Activated CD4-positive, alpha-beta memory T cell treated with anti-CD3 and anti-CD28 coated beads for 36 hours (primary cell): ENCODE data around the gene AGAP2. TPM values are rescaled to one million over a fixed set of nuclear protein-coding genes. Genes with fewer than 3 reads are reported as not detected.
"Not testable (repeated sequence)": the region's sequence is repeated elsewhere in the genome, so short reads cannot be mapped to it uniquely, and the experiment has no call there.

ENCODE experiments used
- CTCF ChIA-PET: fragments of 350-600 bp; sonication (Branson Sonifier 250); formaldehyde crosslinking; loops from one replicate; lab custom pipeline; 2021; ENCODE audit warnings: antibody characterized with exemption, inconsistent platforms; lab: Charles Lee
- POLR2A ChIA-PET: fragments of 350-600 bp; sonication (Branson Sonifier 250); formaldehyde crosslinking; loops from one replicate; lab custom pipeline; 2021; ENCODE audit warnings: antibody characterized with exemption; lab: Charles Lee
- DNase-seq: peaks from one replicate; pipeline ENCODE4 v3.0.0-alpha.2; 2020
- H3K27ac Mint-ChIP-seq: one replicate; pipeline ENCODE4 v1.8.0; 2021; ENCODE audit warnings: mixed read lengths
- H3K27me3 Mint-ChIP-seq: one replicate; pipeline ENCODE4 v1.8.0; 2021; ENCODE audit warnings: mixed read lengths
- H3K36me3 Mint-ChIP-seq: one replicate; pipeline ENCODE4 v1.8.0; 2021; ENCODE audit warnings: mixed read lengths
- H3K4me1 Mint-ChIP-seq: one replicate; pipeline ENCODE4 v1.8.0; 2021; ENCODE audit warnings: low read depth, mixed read lengths
- H3K4me3 Mint-ChIP-seq: one replicate; pipeline ENCODE4 v1.8.0; 2021; ENCODE audit warnings: mild to moderate bottlenecking, mixed read lengths
- H3K9me3 Mint-ChIP-seq: one replicate; pipeline ENCODE4 v1.8.0; 2021; ENCODE audit warnings: mixed read lengths
- intact Hi-C: fragments of 100-400 bp; cut with micrococcal nuclease; formaldehyde crosslinking; loops from one replicate; pipeline ENCODE4 v1.15.1; 2023
- total RNA-seq, 2 experiments: library from RNA; stranded (reverse); gene quantifications; one replicate each; pipeline ENCODE4 v1.2.3, GENCODE V29; 2021

Gene AGAP2
- total RNA-seq, 2 experiments from 2014 or later = 32.4 to 34.0 TPM

DNA sequence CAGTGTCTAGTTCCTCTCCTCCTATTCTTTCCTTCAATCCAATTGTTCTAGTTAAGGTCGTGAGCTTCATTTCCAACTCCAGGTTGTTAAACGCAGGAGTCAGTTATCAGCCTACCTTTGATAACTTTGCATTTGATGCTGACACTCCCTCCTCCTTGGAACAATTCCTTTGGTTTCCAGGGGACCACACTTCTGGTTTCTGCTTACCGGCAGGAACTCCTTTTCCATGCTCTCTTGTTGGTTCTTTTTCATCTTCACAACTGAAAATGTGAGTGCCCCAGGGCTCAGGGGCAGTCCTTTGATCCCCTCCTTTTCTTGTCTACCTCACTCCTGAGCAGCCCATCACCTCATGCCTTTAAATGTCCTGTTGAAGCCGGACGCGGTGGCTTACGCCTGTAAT is 38.8 kb upstream of the AGAP2 start:
- intact Hi-C loops = no loop called here
- no peak for DNase-seq
- H3K27me3 Mint-ChIP-seq = no peaks in the 10 kb centered on the region
- H3K27ac Mint-ChIP-seq = no peak overlapping the region
- H3K36me3 Mint-ChIP-seq = peaks cover 6% of the 10 kb centered on the region
- ChIA-PET POLR2A (no interaction called here), CTCF (interaction anchor here (1.5 kb wide), 1 partner anchor 18 kb away, joined by 5 read pairs; no protein-coding TSS in a partner anchor)
- no peaks in the 10 kb centered on the region for H3K9me3 Mint-ChIP-seq
- H3K4me1 Mint-ChIP-seq = peaks cover 38% of the 10 kb centered on the region
- H3K4me3 Mint-ChIP-seq = no peak overlapping the region

DNA sequence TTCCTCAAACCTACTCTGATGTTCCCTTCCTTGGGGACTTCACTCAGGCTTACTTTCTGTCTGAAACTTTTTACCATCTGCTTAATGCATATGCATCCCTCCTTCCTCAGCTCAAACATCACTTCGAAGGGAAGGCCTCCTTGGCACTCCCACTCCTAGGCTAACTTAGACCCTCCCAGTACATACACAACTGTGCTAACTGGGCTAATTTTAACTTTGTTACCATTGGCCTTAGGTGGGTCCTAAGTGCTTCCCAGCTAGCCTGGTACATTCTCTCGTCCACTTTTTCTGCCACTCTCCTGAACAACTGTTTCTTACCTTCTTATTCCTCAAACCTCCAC is 37.7 kb upstream of the AGAP2 start:
- ChIA-PET POLR2A (no interaction called here), CTCF (interaction anchor here (1.5 to 2.7 kb wide), 2 partner anchors 17 to 20 kb away, joined by 5 to 11 read pairs; no protein-coding TSS in a partner anchor)
- Mint-ChIP-seq H3K4me3 (no peak overlapping the region), H3K9me3 (no peaks in the 10 kb centered on the region), H3K4me1 (peaks cover 33% of the 10 kb centered on the region), H3K36me3 (peaks cover 10% of the 10 kb centered on the region), H3K27me3 (no peaks in the 10 kb centered on the region), H3K27ac (no peak overlapping the region)
- intact Hi-C loops = no loop called here
- no peak for DNase-seq

- ChIA-PET POLR2A (no interaction called here), CTCF (interaction anchor here (1.5 to 2.7 kb wide), 2 partner anchors 16 to 19 kb away, joined by 5 to 11 read pairs; no protein-coding TSS in a partner anchor)
- Mint-ChIP-seq H3K36me3 (peaks cover 10% of the 10 kb centered on the region), H3K27me3 (no peaks in the 10 kb centered on the region), H3K9me3 (no peaks in the 10 kb centered on the region), H3K4me3 (no peak overlapping the region), H3K4me1 (peaks cover 35% of the 10 kb centered on the region), H3K27ac (no peak overlapping the region)
- no peak for DNase-seq
- intact Hi-C loops = no loop called here
These were observed 37.2 kb upstream of the AGAP2 start for GRCh38 chr12:57775563-57776246.

DNA sequence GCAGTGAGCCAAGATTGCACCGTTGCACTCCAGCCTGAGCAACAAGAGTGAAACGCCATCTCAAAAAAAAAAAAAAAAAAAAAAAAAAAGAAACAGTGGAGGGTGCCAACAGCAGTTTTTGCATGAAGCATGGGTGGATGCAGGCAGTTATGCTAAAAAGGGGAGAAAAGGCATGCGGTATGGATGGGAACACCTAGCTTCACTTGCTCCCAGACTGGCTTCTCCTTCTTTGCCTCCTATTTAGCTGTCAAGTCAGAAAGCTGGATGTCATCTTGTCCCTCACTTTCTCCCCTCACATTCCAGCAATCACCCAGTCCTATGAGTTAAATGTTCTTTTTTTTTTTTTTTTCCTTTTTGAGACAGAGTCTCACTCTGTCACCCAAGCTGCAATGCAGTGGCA is 36.5 kb upstream of the AGAP2 start:
- peaks cover 14% of the 10 kb centered on the region for H3K36me3 Mint-ChIP-seq
- CTCF ChIA-PET = interaction anchor here (1.1 to 2.7 kb wide), 2 partner anchors 8 to 18 kb away, joined by 4 to 11 read pairs; no protein-coding TSS in a partner anchor
- DNase-seq = no peak
- no peaks in the 10 kb centered on the region for H3K9me3 Mint-ChIP-seq
- H3K4me1 Mint-ChIP-seq = peaks cover 34% of the 10 kb centered on the region
- intact Hi-C loops = no loop called here
- POLR2A ChIA-PET = no interaction called here
- no peaks in the 10 kb centered on the region for H3K27me3 Mint-ChIP-seq
- H3K4me3 Mint-ChIP-seq = no peak overlapping the region
- H3K27ac Mint-ChIP-seq = no peak overlapping the region

GRCh38 chr12:57774634-57775033 is 36.1 kb upstream of the AGAP2 start:
- intact Hi-C loops, DNase-seq, H3K27ac Mint-ChIP-seq, POLR2A ChIA-PET, H3K4me3 Mint-ChIP-seq, H3K27me3 Mint-ChIP-seq, H3K9me3 Mint-ChIP-seq: not testable (repeated sequence)
- CTCF ChIA-PET = interaction anchor here (1.1 to 2.7 kb wide), 3 partner anchors 9 to 28 kb away, joined by 3 to 11 read pairs (median 4); no protein-coding TSS in a partner anchor
- Mint-ChIP-seq H3K36me3 (peaks cover 17% of the 10 kb centered on the region), H3K4me1 (peaks cover 31% of the 10 kb centered on the region)

DNA sequence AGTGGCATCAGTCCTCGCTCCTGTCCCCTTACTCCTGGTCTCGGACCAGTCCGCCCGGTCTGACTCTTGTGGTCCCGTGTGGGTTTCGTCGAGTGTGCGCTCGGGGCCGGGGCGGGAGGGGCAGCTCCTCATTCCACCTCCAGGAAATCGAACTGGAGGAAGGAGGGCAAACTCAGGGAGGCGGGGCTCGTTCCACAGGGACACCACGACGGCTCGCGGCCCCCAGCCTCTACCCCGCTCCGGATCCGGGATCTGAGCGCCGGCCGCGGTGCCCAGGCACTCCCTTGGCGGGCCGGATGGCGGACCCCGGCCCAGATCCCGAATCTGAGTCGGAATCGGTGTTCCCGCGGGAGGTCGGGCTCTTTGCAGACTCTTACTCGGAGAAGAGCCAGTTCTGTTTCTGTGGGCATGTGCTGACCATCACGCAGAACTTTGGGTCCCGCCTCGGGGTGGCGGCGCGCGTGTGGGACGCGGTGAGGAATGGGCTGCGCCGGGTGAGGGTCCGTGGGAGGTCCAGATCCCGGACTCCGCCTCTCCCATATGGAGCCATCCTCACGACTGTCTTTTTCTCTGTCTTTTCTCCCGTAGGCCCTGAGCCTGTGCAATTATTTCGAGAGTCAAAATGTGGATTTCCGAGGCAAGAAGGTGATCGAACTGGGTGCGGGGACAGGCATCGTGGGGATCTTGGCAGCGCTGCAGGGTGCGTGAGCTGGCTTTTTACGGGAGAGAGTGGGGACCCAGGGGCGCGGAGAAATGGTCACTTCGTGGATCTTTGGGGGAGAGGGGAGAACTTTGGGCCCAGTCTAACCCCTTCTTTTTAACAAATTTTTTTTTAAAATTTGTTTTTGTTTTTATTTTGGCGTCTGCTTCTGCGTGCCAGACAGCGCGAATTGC is 34.1 kb upstream of the AGAP2 start, which contains the start of gene EEF1AKMT3:
EEF1AKMT3 (plus strand) TSS at position 186 of the 894 bp plus-strand sequence; CDS start at position 297, 111 bp downstream.
- Mint-ChIP-seq H3K36me3 (peaks cover 29% of the 10 kb centered on the region), H3K4me1 (peaks cover 22% of the 10 kb centered on the region), H3K9me3 (no peaks in the 10 kb centered on the region), H3K27me3 (no peaks in the 10 kb centered on the region), H3K4me3 (peak within 1 kb of the TSS; percentile 99), H3K27ac (peak within 1 kb of the TSS; percentile 97)
- POLR2A ChIA-PET = interaction anchor here (0.5 to 1.6 kb wide), 10 partner anchors 9 to 1144 kb away, joined by 3 to 10 read pairs (median 4); partner anchors contain the start of genes ATP23, CDK4, MARCHF9 and TSFM
- CTCF ChIA-PET = interaction anchor here (0.6 to 2.1 kb wide), 8 partner anchors 10 to 132 kb away, joined by 3 to 25 read pairs (median 4); partner anchors contain the start of genes OS9 and TSFM
- intact Hi-C loops = loop anchor here (1.0 to 2.0 kb wide), 3 partner anchors 10 to 74 kb away; partner anchors contain the start of genes CDK4, CTDSP2 and TSFM
- DNase-seq = peak; percentile 64

- Mint-ChIP-seq H3K27me3 (no peaks in the 10 kb centered on the region), H3K27ac (peak within 1 kb of the TSS; percentile 97), H3K9me3 (no peaks in the 10 kb centered on the region), H3K4me1 (peaks cover 23% of the 10 kb centered on the region), H3K36me3 (peaks cover 29% of the 10 kb centered on the region), H3K4me3 (peak within 1 kb of the TSS; percentile 99)
- DNase-seq = peak; percentile 97
- intact Hi-C loops = loop anchor here (1.0 to 2.0 kb wide), 3 partner anchors 10 to 75 kb away; partner anchors contain the start of genes CDK4, CTDSP2 and TSFM
- ChIA-PET POLR2A (interaction anchor here (0.5 to 1.6 kb wide), 9 partner anchors 9 to 1144 kb away, joined by 3 to 10 read pairs (median 4); partner anchors contain the start of genes ATP23, CDK4, MARCHF9 and TSFM), CTCF (interaction anchor here (0.6 to 2.1 kb wide), 7 partner anchors 10 to 133 kb away, joined by 3 to 25 read pairs (median 3); partner anchors contain the start of genes OS9 and TSFM)
These were observed 33.4 kb upstream of the AGAP2 start, which contains the start of gene METTL1 for GRCh38 chr12:57771873-57772428. METTL1 (minus strand) TSS chr12:57772105; CDS start chr12:57772083, 22 bp downstream.

- POLR2A ChIA-PET = interaction anchor here (0.9 to 1.2 kb wide), 3 partner anchors 11 to 27 kb away, joined by 4 to 10 read pairs (median 6); partner anchors contain the start of genes MARCHF9, TSFM and TSPAN31
- Mint-ChIP-seq H3K9me3 (no peaks in the 10 kb centered on the region), H3K27me3 (no peaks in the 10 kb centered on the region), H3K27ac (peak overlapping the region; percentile 97), H3K4me3 (peak overlapping the region; percentile 99), H3K36me3 (peaks cover 29% of the 10 kb centered on the region), H3K4me1 (peaks cover 29% of the 10 kb centered on the region)
- CTCF ChIA-PET = interaction anchor here (0.7 to 2.1 kb wide), 6 partner anchors 11 to 125 kb away, joined by 3 to 25 read pairs (median 4); partner anchors contain the start of genes OS9 and TSFM
- intact Hi-C loops = no loop called here
- DNase-seq = peak; percentile 93
These were observed 32.8 kb upstream of the AGAP2 start for GRCh38 chr12:57771236-57771872.

GRCh38 chr12:57770734-57771133 is 32.2 kb upstream of the AGAP2 start:
- peak overlapping the region; percentile 97 for H3K27ac Mint-ChIP-seq
- H3K4me1 Mint-ChIP-seq = peaks cover 35% of the 10 kb centered on the region
- ChIA-PET CTCF (interaction anchor here (1.8 to 2.1 kb wide), 2 partner anchors 11 to 12 kb away, joined by 4 to 25 read pairs; partner anchors contain the start of gene TSFM), POLR2A (no interaction called here)
- H3K9me3 Mint-ChIP-seq = no peaks in the 10 kb centered on the region
- peak overlapping the region; percentile 52 for H3K4me3 Mint-ChIP-seq
- H3K36me3 Mint-ChIP-seq = peaks cover 24% of the 10 kb centered on the region
- intact Hi-C loops = no loop called here
- H3K27me3 Mint-ChIP-seq = peaks cover 2% of the 10 kb centered on the region
- DNase-seq = no peak

GRCh38 chr12:57769594-57769993 is 31.1 kb upstream of the AGAP2 start:
- peaks cover 41% of the 10 kb centered on the region for H3K4me1 Mint-ChIP-seq
- DNase-seq = no peak
- CTCF ChIA-PET = interaction anchor here (1.8 kb wide), 1 partner anchor 10 kb away, joined by 4 read pairs; no protein-coding TSS in a partner anchor
- intact Hi-C loops = no loop called here
- H3K27ac Mint-ChIP-seq = no peak overlapping the region
- POLR2A ChIA-PET = no interaction called here
- H3K27me3 Mint-ChIP-seq = peaks cover 2% of the 10 kb centered on the region
- H3K36me3 Mint-ChIP-seq = peaks cover 22% of the 10 kb centered on the region
- peak overlapping the region; percentile 9 for H3K4me3 Mint-ChIP-seq
- no peaks in the 10 kb centered on the region for H3K9me3 Mint-ChIP-seq
